Islet precursor cell (in vitro differentiated cells): ENCODE data around the gene PKMYT1.

Experiments
- DNase-seq: peaks from one replicate; pipeline ENCODE4 v3.0.0-alpha.2; 2018

PKMYT1 gene

DNA sequence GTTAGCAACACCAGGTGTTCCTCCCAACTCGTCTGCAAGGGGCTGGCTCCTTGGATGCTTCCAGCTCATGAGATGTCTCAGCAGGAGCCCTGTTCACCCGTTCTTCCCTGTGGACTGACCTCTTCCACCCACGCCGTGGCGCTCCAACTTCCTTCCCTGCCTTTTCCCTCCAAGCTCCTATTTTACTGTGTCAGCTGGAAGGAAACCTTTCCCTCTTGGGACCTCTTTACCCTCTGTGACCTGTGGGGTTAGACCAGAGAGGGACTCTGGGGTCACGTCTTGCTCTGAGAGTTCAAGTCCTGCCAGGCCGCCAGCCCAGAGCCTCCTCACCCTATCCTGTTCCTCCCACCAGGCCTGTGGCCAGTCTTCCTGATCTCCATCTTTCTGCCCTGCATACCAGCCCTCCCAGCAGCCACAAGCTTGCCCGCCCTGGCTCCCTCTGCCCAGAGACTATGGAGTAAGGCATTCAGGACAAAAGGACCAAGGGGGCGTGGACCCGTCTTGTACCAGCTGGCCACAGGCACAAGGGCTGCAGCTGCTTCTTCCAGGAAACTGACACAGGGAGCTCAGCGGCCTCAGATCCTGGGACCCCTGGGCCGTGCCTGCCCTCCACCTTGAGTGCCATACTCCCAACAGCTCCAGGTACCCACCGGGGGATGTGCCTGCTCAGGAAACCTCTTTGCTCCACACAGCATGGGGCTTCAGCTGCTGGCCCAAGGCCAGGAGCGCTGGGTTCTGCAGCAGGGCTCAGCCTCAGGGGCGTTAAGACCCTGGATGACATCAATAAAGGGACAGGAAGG, 8.1 kb downstream of the PKMYT1 start:
- no peak for DNase-seq

- no peak for DNase-seq
Measured at GRCh38 chr16:2971134-2971984, 8.9 kb downstream of the PKMYT1 start.

DNA sequence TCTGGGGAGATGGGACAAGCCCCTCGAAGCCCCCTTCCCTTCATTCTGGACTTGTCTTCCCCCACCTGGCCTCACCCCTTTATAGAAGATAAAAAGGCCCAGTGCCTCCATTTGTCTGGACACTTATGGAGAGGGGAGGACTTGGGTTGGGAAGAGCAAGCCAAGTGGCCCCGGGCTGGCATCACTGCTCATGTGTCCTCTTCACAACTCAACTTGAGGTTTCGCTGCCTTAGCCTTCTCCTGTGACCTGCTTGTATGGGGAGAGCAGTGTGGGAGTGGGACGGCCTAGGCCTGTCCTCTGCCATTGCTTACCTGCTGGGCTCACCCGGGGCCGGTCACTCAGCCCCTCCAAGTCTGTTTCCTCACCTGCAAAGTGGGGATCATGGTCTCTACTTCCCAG, 9.7 kb downstream of the PKMYT1 start:
- DNase-seq, result no peak

DNA sequence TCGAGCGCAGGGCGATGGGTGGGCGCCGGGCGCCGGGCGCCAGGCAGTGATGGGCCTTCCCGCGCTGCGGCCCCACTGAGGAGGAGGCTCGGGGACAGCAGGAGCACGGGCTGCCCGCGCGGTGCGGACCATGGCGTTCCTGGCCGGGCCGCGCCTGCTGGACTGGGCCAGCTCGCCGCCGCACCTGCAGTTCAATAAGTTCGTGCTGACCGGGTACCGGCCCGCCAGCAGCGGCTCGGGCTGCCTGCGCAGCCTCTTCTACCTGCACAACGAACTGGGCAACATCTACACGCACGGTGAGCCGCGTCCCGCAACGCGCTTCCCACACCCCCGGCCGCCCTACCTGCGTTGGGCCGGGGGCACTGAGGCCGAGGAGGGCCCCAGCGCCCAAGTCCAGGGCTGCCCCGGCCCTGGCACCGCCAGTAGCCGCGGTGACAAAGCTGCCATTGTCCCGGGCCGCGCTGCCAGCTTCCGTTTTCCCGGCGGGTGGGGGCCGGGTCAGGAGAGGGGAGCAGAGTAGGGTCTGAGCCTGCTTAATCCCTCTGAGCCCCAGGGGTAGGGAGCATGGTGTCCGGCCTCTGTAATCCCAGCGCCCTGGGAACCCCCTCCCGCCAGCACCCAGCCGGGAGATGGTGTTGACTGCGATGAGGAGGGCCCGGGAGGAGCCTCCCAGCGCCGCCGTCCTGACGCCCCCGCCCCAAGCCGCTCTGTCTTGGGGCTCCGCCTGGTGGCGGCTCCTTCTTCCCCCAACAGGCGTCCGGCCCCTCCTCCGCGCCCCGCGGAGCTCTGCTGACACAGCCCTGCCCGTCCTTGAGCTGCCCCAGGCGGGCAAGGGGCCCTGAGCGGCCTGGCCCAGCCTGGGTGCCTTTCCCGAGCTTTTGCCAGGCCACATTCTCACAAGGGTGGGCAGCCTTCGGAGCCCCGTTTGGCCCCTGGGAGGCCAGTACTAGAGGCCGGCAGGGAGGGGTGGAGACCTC, 10.4 kb downstream of the PKMYT1 start:
- peak; percentile 86 for DNase-seq

- peak; percentile 93 for DNase-seq
Measured at GRCh38 chr16:2968738-2969544, 11.3 kb downstream of the PKMYT1 start, which contains the start of gene PAQR4. Gene PAQR4 (plus strand): TSS chr16:2969348. CDS start chr16:2969675, 327 bp downstream.

- no peak for DNase-seq
Measured at GRCh38 chr16:2968368-2968737, 11.9 kb downstream of the PKMYT1 start.

GRCh38 chr16:2967721-2968161, 12.5 kb downstream of the PKMYT1 start:
- no peak for DNase-seq

DNA sequence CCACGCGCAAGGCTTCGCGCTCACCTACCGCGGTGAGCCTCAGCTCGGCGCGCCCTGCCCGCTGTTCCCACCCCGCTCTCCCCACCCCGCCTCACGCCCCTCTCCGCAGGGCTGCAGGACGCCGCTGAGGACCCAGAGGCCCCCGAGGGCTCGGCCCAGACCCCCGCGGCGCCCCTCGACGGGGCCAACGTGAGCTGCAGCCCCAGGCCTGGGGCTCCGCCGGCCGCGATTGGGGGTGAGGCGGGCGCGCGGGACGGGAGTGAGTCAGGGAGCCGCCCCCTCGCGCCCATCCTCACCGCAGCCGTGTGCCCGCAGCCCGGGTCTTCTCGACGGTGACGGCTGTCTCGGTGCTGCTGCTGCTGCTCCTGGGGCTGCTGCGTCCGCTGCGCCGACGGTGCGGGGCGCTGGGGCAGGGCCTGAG, 13.0 kb downstream of the PKMYT1 start:
- DNase-seq, result no peak

GRCh38 chr16:2966808-2967191, 13.4 kb downstream of the PKMYT1 start:
- DNase-seq, result no peak

- no peak for DNase-seq
Measured at GRCh38 chr16:2966043-2966807, 14.0 kb downstream of the PKMYT1 start.

DNA sequence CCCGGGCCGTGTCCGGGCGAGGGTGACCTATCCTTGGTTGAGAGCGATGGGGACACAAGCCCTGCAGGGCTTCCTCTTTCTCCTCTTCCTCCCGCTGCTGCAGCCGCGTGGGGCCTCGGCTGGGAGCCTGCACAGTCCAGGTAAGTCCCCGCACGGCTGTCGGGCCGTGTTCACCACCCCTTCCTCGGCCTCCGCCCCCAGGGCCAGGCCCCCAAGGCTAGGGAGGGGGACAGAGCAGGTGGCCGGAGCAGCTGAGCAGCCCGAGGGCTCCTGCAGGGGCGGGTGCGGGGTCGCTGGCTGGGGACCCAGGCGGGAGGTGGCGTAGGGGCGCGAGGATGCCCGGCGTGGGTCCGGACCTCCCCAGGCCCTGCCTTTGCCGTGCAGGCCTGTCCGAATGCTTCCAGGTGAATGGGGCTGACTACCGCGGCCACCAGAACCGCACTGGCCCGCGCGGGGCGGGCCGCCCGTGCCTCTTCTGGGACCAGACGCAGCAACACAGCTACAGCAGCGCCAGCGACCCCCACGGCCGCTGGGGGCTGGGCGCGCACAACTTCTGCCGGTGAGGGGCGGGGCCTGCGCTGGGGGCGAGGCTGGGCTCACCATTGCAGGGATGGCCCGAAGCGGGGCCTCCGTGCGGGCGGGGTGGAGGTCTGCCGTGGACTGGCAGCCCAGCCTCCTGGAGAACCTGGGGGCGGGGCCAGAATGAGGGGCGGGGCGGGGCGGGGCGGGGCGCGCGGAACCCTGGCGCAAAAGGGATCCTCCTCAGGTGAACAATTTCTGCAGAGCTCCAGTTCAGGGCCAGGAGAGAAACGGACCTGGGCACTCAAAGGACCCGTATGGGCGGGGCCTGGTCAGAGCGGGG, 15.5 kb downstream of the PKMYT1 start:
- DNase-seq, result peak; percentile 97

DNA sequence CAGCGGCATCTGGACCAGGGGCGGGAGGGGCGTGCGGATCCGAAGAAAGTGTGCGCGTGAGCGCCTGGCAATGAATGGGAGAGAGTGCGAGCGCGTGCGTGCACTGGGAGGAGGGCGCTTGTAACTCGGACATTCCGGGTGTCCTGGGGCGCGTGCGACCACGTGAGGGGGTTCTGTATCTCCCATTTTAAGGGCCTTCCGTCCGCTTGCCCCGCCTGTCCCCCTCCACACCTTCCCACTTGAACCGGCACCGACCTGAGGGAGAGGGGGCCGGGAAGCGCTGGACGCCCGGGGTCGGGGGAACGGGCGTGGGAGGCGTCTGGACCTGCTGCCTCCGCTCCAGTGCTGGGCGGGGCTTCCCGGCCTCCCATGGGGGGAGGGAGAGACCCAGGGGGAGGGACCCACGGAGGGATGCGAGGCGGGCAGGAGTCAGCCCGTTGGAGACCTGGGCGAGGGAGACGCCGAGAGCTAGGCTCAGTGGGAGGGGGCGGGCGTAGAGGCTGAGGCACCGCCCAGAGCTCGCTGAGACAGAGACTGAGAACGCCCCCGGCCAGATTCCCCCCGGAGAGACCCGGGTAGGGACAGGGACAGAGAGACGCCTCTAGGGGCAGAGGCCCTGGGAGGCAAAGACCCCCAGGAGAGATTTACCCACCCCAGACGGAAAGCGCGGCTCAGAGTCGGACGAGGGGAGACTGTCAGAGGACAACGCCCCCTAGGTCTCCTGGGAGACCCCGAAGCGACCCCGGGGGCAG, 16.3 kb downstream of the PKMYT1 start, which contains the start of gene KREMEN2:
KREMEN2 (plus strand) TSS at position 553 of the 752 bp plus-strand sequence. CDS start 246 bp downstream, outside the sequence.
- DNase-seq, result peak; percentile 96

- no peak for DNase-seq
Measured at GRCh38 chr16:2963074-2963722, 17.0 kb downstream of the PKMYT1 start.

DNA sequence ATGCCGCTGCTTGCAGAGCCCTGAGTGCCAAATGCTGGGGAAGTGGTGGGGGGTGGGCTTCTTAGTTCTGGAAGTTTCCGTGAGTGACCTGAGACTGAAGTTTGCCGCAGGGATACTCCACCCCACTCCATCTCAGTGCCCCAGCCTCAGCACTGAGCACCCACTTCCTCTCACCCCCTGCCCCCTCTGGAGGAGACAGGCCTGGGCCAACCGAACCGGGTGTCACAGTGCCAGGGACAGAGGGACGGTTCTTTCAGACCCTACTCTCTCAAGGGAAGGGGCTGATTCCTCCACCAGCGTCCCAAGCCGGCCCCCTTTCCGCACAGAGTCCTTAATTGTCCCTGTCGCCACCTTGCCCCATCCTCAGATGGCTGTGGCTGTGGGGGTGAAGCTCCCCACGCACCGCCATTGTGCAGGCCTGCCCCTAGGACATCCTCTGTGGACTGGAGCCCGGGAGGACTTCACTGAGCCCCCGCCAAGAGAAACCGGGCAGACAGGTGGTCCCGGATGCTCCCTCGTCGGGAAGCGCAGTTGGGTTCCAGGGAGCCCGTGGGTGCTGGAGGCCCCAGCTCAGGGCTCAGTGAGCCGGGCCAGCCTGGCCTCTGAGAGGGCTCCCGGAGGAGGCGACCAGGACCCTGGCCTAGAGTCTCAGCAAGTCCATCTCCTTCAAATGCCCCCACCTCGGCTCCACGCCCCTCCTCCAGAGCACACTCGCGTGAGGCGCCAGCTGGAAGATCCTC, 17.7 kb downstream of the PKMYT1 start:
- DNase-seq, result no peak

GRCh38 chr16:2960183-2961010, 19.8 kb downstream of the PKMYT1 start:
- no peak for DNase-seq

GRCh38 chr16:2959206-2959605, 21.0 kb downstream of the PKMYT1 start:
- peak; percentile 44 for DNase-seq

GRCh38 chr16:2956579-2956956, 23.7 kb downstream of the PKMYT1 start:
- DNase-seq, result no peak
